AG04450 (cell line): ENCODE measurements around the gene IGFBP3. TPM values are rescaled to one million over a fixed set of nuclear protein-coding genes. Genes with fewer than 3 reads are reported as not detected.
"Not testable (repeated sequence)": the region's sequence is repeated elsewhere in the genome, so short reads cannot be mapped to it uniquely, and the experiment has no call there.

ENCODE experiments used
- CTCF ChIA-PET: fragments of 300-600, 350-600 bp; formaldehyde crosslinking; extraction: SDS; loops from one replicate; lab custom pipeline; 2022; ENCODE audit warnings: antibody characterized with exemption, inconsistent platforms; lab: Charles Lee
- POLR2A ChIA-PET: fragments of 350-600 bp; formaldehyde crosslinking; extraction: SDS; loops from one replicate; lab custom pipeline; 2021; ENCODE audit warnings: antibody characterized with exemption, inconsistent platforms; lab: Yijun Ruan, JAX
- DNase-seq: peaks from one replicate; pipeline ENCODE4 v3.0.0-alpha.2; 2011; ENCODE audit warnings: low read depth, low spot score
- H3K27ac ChIP-seq: one replicate; pipeline ENCODE4 v1.5.1; 2012; ENCODE audit warnings: low read depth, low read length, control low read depth
- H3K27me3 ChIP-seq: one replicate; pipeline ENCODE4 v1.6.0; 2012; ENCODE audit warnings: low read length; ENCODE audit not compliant: control insufficient read depth, insufficient read depth
- H3K4me3 ChIP-seq: 2 replicates; pipeline ENCODE4 v1.5.1; 2011; ENCODE audit warnings: mild to moderate bottlenecking, low read depth, low read length, control low read depth
- H3K9me3 ChIP-seq: 2 replicates; pipeline ENCODE4 v1.5.1; 2012; ENCODE audit warnings: low read length; ENCODE audit not compliant: control insufficient read depth, insufficient read depth
- polyA plus RNA-seq: library from polyadenylated mRNA; depleted of rRNA; stranded (reverse); fragments of >200 nt; gene quantifications from 2 replicates; pipeline ENCODE4 v1.2.3, GENCODE V29; 2011
- TF ChIP-seq, protein P1 (sequence below): IDR thresholded peaks from 2 replicates; pipeline ENCODE4 v1.5.1; 2011; ENCODE audit warnings: low read depth, low read length, control low read depth, inconsistent platforms

Gene IGFBP3
- polyA plus RNA-seq, 1 experiment, result 220 TPM

DNA sequence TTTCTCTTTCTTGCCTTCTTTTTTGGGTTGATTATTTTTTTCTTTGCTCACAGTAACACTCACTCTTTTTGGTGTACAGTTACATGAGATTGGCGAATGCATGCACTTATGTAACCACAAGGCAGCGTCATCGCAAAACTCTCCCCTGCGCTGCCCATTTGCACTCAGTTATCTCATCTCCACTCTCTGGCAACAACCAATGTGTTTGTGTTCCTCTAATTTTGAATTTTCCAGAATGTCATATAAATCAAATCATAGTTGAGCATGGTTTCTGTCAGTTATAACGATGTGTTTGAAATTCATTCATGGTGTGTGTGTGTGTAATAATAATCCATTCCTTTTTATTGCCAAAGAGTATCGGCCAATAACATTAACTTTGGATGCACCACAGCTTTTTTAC lies 23.0 kb upstream of the IGFBP3 start:
- H3K4me3 ChIP-seq, result no peak overlapping the region
- H3K27me3 ChIP-seq, result no peaks in the 10 kb centered on the region
- CTCF ChIA-PET, result no interaction called here
- no peak overlapping the region for H3K27ac ChIP-seq
- DNase-seq, result no peak
- POLR2A ChIA-PET, result no interaction called here
- peaks cover 5% of the 10 kb centered on the region; the same call in 1 of the 2 replicates for H3K9me3 ChIP-seq
- TF ChIP-seq, protein P1, sequence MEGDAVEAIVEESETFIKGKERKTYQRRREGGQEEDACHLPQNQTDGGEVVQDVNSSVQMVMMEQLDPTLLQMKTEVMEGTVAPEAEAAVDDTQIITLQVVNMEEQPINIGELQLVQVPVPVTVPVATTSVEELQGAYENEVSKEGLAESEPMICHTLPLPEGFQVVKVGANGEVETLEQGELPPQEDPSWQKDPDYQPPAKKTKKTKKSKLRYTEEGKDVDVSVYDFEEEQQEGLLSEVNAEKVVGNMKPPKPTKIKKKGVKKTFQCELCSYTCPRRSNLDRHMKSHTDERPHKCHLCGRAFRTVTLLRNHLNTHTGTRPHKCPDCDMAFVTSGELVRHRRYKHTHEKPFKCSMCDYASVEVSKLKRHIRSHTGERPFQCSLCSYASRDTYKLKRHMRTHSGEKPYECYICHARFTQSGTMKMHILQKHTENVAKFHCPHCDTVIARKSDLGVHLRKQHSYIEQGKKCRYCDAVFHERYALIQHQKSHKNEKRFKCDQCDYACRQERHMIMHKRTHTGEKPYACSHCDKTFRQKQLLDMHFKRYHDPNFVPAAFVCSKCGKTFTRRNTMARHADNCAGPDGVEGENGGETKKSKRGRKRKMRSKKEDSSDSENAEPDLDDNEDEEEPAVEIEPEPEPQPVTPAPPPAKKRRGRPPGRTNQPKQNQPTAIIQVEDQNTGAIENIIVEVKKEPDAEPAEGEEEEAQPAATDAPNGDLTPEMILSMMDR, result no peak

DNA sequence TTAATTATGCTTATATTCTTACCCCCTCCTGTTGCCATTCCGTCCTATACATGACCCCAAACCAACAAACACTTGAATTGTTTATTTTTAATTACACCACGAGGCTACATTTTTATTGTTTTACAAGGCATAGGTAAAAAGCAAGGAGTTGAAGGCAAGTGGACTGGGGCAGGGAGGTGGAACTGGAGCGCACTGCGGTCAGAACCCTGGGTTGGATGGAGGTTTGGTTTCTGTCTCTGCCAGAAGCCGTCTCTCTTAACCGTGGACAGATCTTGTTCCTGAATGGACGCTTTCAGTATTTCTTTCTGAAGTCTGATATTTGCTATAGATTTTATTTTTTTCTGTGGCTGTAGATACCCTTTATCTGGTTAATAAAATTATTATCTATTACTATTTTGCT lies 19.9 kb upstream of the IGFBP3 start:
- TF ChIP-seq, protein P1, result no peak
- Histone ChIP-seq H3K9me3 (peaks cover 10% of the 10 kb centered on the region; the same call in 1 of the 2 replicates), H3K27ac (no peak overlapping the region), H3K4me3 (no peak overlapping the region), H3K27me3 (no peaks in the 10 kb centered on the region)
- no peak for DNase-seq
- ChIA-PET POLR2A (no interaction called here), CTCF (no interaction called here)

DNA sequence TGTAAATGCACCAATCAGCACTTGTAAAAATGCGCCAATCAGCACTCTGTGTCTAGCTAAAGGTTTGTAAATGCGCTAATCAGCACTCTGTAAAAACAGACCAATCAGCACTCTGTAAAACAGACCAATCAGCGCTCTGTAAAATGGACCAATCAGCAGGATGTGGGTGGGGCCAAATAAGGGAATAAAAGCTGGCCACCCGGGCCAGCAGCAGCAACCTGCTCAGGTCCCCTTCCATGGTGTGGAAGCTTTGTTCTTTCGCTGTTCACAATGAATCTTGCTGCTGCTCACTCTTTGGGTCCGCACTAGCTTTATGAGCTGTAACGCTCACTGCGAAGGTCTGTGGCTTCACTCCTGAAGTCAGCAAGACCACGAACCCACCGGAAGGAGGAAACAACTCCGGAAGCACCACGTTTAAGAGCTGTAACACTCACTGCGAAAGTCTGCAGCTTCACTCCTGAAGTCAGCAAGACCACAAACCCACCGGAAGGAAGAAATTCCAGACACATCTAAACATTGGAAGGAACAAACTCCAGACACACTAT lies 19.2 kb upstream of the IGFBP3 start:
- H3K4me3 ChIP-seq, CTCF ChIA-PET, DNase-seq, POLR2A ChIA-PET, H3K27me3 ChIP-seq, H3K9me3 ChIP-seq, H3K27ac ChIP-seq: not testable (repeated sequence)

DNA sequence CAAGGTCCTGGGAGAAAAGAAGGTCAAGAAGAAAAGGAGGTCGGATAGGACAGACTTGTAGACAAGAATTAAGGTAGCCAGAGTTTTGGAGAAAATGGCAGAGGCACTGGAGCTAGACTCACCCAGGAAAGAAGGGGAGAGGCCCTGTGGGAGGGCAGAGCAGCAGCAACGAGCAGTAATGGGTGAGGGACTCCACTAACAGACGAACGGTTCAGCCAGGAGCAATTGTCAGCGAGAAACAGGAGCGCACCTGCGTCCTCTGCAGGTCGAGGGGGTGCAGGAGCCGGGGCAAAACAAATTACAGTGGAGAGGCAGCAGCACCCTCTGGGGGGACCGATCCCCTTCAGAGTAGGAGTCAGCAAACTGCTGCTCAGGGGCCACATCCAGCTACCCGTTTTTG lies 18.5 kb upstream of the IGFBP3 start:
- CTCF ChIA-PET, result no interaction called here
- Histone ChIP-seq H3K27me3 (no peaks in the 10 kb centered on the region), H3K27ac (no peak overlapping the region), H3K9me3 (peaks cover 10% of the 10 kb centered on the region; the same call in 1 of the 2 replicates), H3K4me3 (no peak overlapping the region)
- no peak for DNase-seq
- POLR2A ChIA-PET, result no interaction called here
- TF ChIP-seq, protein P1, result no peak

DNA sequence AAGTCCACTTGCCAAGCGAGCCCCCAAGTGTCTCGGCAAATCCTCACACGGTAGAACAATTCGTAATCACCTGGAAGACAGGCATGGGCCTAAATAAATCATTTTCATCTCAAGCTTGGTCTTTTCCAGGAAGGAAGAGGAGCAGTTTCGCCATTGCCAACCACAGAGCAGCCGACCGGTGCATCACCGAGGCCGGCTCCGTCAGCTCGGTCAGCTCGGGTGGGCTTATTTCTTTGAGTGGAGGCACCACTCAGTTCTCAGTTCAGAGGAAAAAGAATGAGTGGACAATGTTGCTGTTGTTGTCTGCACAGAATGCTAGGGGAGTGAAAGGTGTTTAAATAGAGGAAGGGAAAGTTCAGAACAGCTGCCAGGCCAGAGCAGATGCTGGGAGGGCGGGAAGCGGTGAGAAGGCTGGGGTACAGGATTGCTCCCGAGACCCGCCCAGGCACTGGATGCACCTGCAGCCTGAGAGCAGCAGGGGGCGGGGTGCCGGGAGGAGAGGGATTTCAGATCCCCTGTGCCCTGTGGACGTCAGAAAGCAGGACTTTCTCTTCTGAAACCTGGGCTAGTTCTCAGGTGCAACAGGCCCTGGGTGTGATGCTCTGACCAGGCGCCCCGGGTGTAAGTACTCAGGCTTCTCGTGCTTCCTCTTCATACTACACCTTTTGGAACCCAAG lies 17.7 kb upstream of the IGFBP3 start:
- DNase-seq, result no peak
- H3K27ac ChIP-seq, result no peak overlapping the region
- POLR2A ChIA-PET, result no interaction called here
- no peak overlapping the region for H3K4me3 ChIP-seq
- CTCF ChIA-PET, result no interaction called here
- H3K9me3 ChIP-seq, result peaks cover 10% of the 10 kb centered on the region; the same call in 1 of the 2 replicates
- H3K27me3 ChIP-seq, result no peaks in the 10 kb centered on the region
- TF ChIP-seq, protein P1, result no peak; the same call in 1 of the 2 replicates
